A673 (cell line): ENCODE results near the gene SRRM2. TPM values are rescaled to one million over a fixed set of nuclear protein-coding genes. Genes with fewer than 3 reads are reported as not detected.

Source experiments
- BruUV-seq: library from RNA; stranded (reverse); fragments of 400-500 nt; replicated peaks from 2 replicates; lab custom pipeline; 2021; lab: Mats Ljungman, UMichigan
- CTCF ChIA-PET: fragments of 300-600 bp; sonication (Branson Sonifier 250); formaldehyde crosslinking; loops from one replicate; lab custom pipeline; 2022; ENCODE audit warnings: antibody characterized with exemption; lab: Charles Lee
- POLR2A ChIA-PET: fragments of 300-600 bp; sonication (Branson Sonifier 250); formaldehyde crosslinking; loops from one replicate; lab custom pipeline; 2022; ENCODE audit warnings: antibody characterized with exemption; ENCODE audit not compliant: low non-redundant PET; lab: Charles Lee
- DNase-seq: peaks from one replicate; pipeline ENCODE4 v3.0.0-alpha.2; 2015; ENCODE audit warnings: low spot score
- H3K27ac ChIP-seq: fragments of 200-600 bp; sonication (generic); 2 replicates; pipeline ENCODE4 v1.5.1; 2016; ENCODE audit warnings: mixed run types, low read depth, mild to moderate bottlenecking, mixed read lengths, antibody characterized with exemption, low read length; ENCODE audit not compliant: poor library complexity, severe bottlenecking
- H3K27me3 ChIP-seq: fragments of 200-600 bp; sonication (generic); replicated peaks from 2 replicates; pipeline ENCODE4 v1.6.1; 2017; ENCODE audit warnings: mixed run types, low read depth, mild to moderate bottlenecking, mixed read lengths, antibody characterized with exemption, low read length; ENCODE audit not compliant: insufficient read depth, poor library complexity
- H3K36me3 ChIP-seq: fragments of 200-600 bp; sonication (generic); 2 replicates; pipeline ENCODE4 v1.6.1; 2016; ENCODE audit warnings: mixed run types, mild to moderate bottlenecking, mixed read lengths, antibody characterized with exemption, low read length; ENCODE audit not compliant: insufficient read depth, poor library complexity, severe bottlenecking
- H3K4me1 ChIP-seq: fragments of 200-600 bp; sonication (generic); 2 replicates; pipeline ENCODE4 v1.6.1; 2017; ENCODE audit warnings: mixed run types, mild to moderate bottlenecking, mixed read lengths, antibody characterized with exemption, low read length; ENCODE audit not compliant: insufficient read depth, poor library complexity, severe bottlenecking
- H3K4me3 ChIP-seq: fragments of 200-600 bp; sonication (generic); 2 replicates; pipeline ENCODE4 v1.5.1; 2016; ENCODE audit warnings: low read depth, mixed run types, mild to moderate bottlenecking, mixed read lengths, low read length; ENCODE audit not compliant: poor library complexity, severe bottlenecking
- H3K9me3 ChIP-seq: fragments of 200-600 bp; sonication (generic); 2 replicates; pipeline ENCODE4 v1.6.1; 2016; ENCODE audit warnings: mixed run types, low read depth, mild to moderate bottlenecking, mixed read lengths, antibody characterized with exemption, low read length; ENCODE audit not compliant: poor library complexity, severe bottlenecking
- CTCF ChIP-seq: fragments of 300-800, 200-600 bp; sonication (generic); conservative IDR thresholded peaks from 2 replicates; pipeline ENCODE4 v1.5.1; 2017; ENCODE audit warnings: low read depth, mild to moderate bottlenecking, antibody characterized with exemption, low read length, moderate library complexity, mixed read lengths
- EZH2 ChIP-seq: fragments of 200-600 bp; sonication (generic); IDR thresholded peaks from 2 replicates; pipeline ENCODE4 v1.6.1; 2017; ENCODE audit warnings: borderline replicate concordance, low read depth, mild to moderate bottlenecking, mixed read lengths, antibody characterized with exemption, low read length; ENCODE audit not compliant: poor library complexity, severe bottlenecking
- intact Hi-C: fragments of 100-400 bp; cut with micrococcal nuclease; formaldehyde crosslinking; loops from one replicate; pipeline ENCODE4 v1.10.0; 2022; ENCODE audit not compliant: unreplicated experiment
- total RNA-seq: library from RNA; stranded (reverse); gene quantifications from 2 replicates; pipeline ENCODE4 v1.2.3, GENCODE V29; 2021

Gene SRRM2
- total RNA-seq, 1 experiment from 2014 or later, result 642 TPM

GRCh38 chr16:2749476-2749875 lies 3.0 kb upstream of the SRRM2 start:
- DNase-seq, result no peak
- POLR2A ChIA-PET, result no interaction called here
- no peaks in the 10 kb centered on the region for H3K27me3 ChIP-seq
- intact Hi-C loops, result no loop called here
- no TSS peak for BruUV-seq
- H3K27ac ChIP-seq, result no peak overlapping the region
- TF ChIP-seq EZH2 (no peak), CTCF (no peak)
- no peaks in the 10 kb centered on the region for H3K9me3 ChIP-seq
- CTCF ChIA-PET, result no interaction called here
- H3K4me3 ChIP-seq, result no peak overlapping the region
- H3K4me1 ChIP-seq, result peaks cover 17% of the 10 kb centered on the region
- H3K36me3 ChIP-seq, result peaks cover 8% of the 10 kb centered on the region

- no peaks in the 10 kb centered on the region for H3K27me3 ChIP-seq
- no peak for DNase-seq
- no TSS peak for BruUV-seq
- no peak overlapping the region for H3K4me3 ChIP-seq
- TF ChIP-seq EZH2 (no peak), CTCF (no peak)
- H3K4me1 ChIP-seq, result peaks cover 22% of the 10 kb centered on the region
- ChIA-PET POLR2A (no interaction called here), CTCF (no interaction called here)
- H3K36me3 ChIP-seq, result peaks cover 8% of the 10 kb centered on the region
- no peaks in the 10 kb centered on the region for H3K9me3 ChIP-seq
- peak overlapping the region; percentile 33 for H3K27ac ChIP-seq
- intact Hi-C loops, result no loop called here
These were observed 2.5 kb upstream of the SRRM2 start for GRCh38 chr16:2749936-2750335.

- Histone ChIP-seq H3K27ac (peak overlapping the region; percentile 100), H3K27me3 (no peaks in the 10 kb centered on the region), H3K4me3 (peak overlapping the region; percentile 97), H3K36me3 (peaks cover 25% of the 10 kb centered on the region), H3K4me1 (peaks cover 32% of the 10 kb centered on the region), H3K9me3 (no peaks in the 10 kb centered on the region)
- CTCF ChIA-PET, result no interaction called here
- intact Hi-C loops, result no loop called here
- POLR2A ChIA-PET, result no interaction called here
- TSS peak; percentile 82 for BruUV-seq
- TF ChIP-seq CTCF (no peak), EZH2 (no peak)
- DNase-seq, result no peak
These were observed 832 bp upstream of the SRRM2 start for GRCh38 chr16:2751577-2752034.
